Kidney glomerular epithelial cell (primary cell): ENCODE measurements around the gene NCOA3.
A peak's percentile ranks its signal among the peaks of the same experiment; 100 is the strongest.
"Not testable (repeated sequence)": the region's sequence is repeated elsewhere in the genome, so short reads cannot be mapped to it uniquely, and the experiment has no call there.

ENCODE experiments used
- DNase-seq: peaks from one replicate; lab custom pipeline; 2025; lab: John Stamatoyannopoulos, UW

The NCOA3 gene

GRCh38 chr20:47540443-47541354 is 39.0 kb downstream of the NCOA3 start:
- no peak for DNase-seq

GRCh38 chr20:47541355-47541922 is 39.8 kb downstream of the NCOA3 start:
- DNase-seq, result no peak

- DNase-seq, result peak; percentile 24
Measured at GRCh38 chr20:47543006-47543431, 41.3 kb downstream of the NCOA3 start.

- peak; percentile 53 for DNase-seq
Measured at GRCh38 chr20:47544240-47544639, 42.6 kb downstream of the NCOA3 start.

GRCh38 chr20:47544852-47545251 is 43.2 kb downstream of the NCOA3 start:
- no peak for DNase-seq

GRCh38 chr20:47545499-47545898 is 43.8 kb downstream of the NCOA3 start:
- DNase-seq, result no peak

- DNase-seq, result peak; percentile 8
Measured at GRCh38 chr20:47546184-47547033, 44.7 kb downstream of the NCOA3 start.

- no peak for DNase-seq
Measured at GRCh38 chr20:47547034-47547387, 45.3 kb downstream of the NCOA3 start.

GRCh38 chr20:47549671-47550070 is 48.0 kb downstream of the NCOA3 start:
- no peak for DNase-seq

- DNase-seq, result no peak
Measured at GRCh38 chr20:47551222-47551621, 49.5 kb downstream of the NCOA3 start.

- no peak for DNase-seq
Measured at GRCh38 chr20:47551841-47552240, 50.2 kb downstream of the NCOA3 start.

- DNase-seq, result no peak
Measured at GRCh38 chr20:47552996-47553395, 51.3 kb downstream of the NCOA3 start.

- not testable (repeated sequence) for DNase-seq
Measured at GRCh38 chr20:47553594-47554235, 52.0 kb downstream of the NCOA3 start.

- DNase-seq, result not testable (repeated sequence)
Measured at GRCh38 chr20:47554283-47554682, 52.6 kb downstream of the NCOA3 start.

- no peak for DNase-seq
Measured at GRCh38 chr20:47557218-47557617, 55.5 kb downstream of the NCOA3 start.

GRCh38 chr20:47557791-47558190 is 56.1 kb downstream of the NCOA3 start:
- DNase-seq, result no peak

GRCh38 chr20:47558295-47559066 is 56.8 kb downstream of the NCOA3 start:
- no peak for DNase-seq

GRCh38 chr20:47559141-47559540 is 57.5 kb downstream of the NCOA3 start:
- no peak for DNase-seq

- DNase-seq, result no peak
Measured at GRCh38 chr20:47561180-47561579, 59.5 kb downstream of the NCOA3 start.

- DNase-seq, result no peak
Measured at GRCh38 chr20:47561603-47562583, 60.2 kb downstream of the NCOA3 start.
